ENCODE results near the gene FRMD7.
"Not testable (repeated sequence)": the region's sequence is repeated elsewhere in the genome, so short reads cannot be mapped to it uniquely, and the experiment has no call there.

Gene FRMD7

GRCh38 chrX:132092439-132093065 is 35.3 kb downstream of the FRMD7 start:
- peak; percentile 2 to 37 (median 14) for DNase-seq

GRCh38 chrX:132090403-132091159 is 37.2 kb downstream of the FRMD7 start:
- no peak for DNase-seq

GRCh38 chrX:132088864-132089263 is 39.0 kb downstream of the FRMD7 start:
- no peak for DNase-seq

- DNase-seq = no peak
Observed at GRCh38 chrX:132086672-132087071, 41.1 kb downstream of the FRMD7 start.

- no peak for DNase-seq
Observed at GRCh38 chrX:132085786-132086185, 42.0 kb downstream of the FRMD7 start.

- no peak for DNase-seq
Observed at GRCh38 chrX:132077912-132078311, 49.9 kb downstream of the FRMD7 start.

GRCh38 chrX:132077414-132077813 is 50.4 kb downstream of the FRMD7 start:
- DNase-seq = no peak

- DNase-seq = no peak
Observed at GRCh38 chrX:132071254-132071653, 56.6 kb downstream of the FRMD7 start.

GRCh38 chrX:132068405-132068804 is 59.4 kb downstream of the FRMD7 start:
- no peak for DNase-seq

GRCh38 chrX:132063862-132064261 is 64.0 kb downstream of the FRMD7 start:
- DNase-seq = no peak

GRCh38 chrX:132063334-132063733 is 64.5 kb downstream of the FRMD7 start:
- DNase-seq = no peak

- no peak for DNase-seq
Observed at GRCh38 chrX:132059973-132060540, 67.8 kb downstream of the FRMD7 start.

GRCh38 chrX:132058975-132059374 is 68.8 kb downstream of the FRMD7 start:
- DNase-seq = no peak

GRCh38 chrX:132058050-132058449 is 69.8 kb downstream of the FRMD7 start:
- DNase-seq = no peak

- DNase-seq = not testable (repeated sequence)
Observed at GRCh38 chrX:132051778-132052177, 76.0 kb downstream of the FRMD7 start.

- no peak for DNase-seq
Observed at GRCh38 chrX:132046533-132046932, 81.3 kb downstream of the FRMD7 start.

- no peak for DNase-seq
Observed at GRCh38 chrX:132045456-132045855, 82.4 kb downstream of the FRMD7 start.

GRCh38 chrX:132044953-132045352 is 82.9 kb downstream of the FRMD7 start:
- no peak for DNase-seq

GRCh38 chrX:132043977-132044376 is 83.8 kb downstream of the FRMD7 start:
- no peak for DNase-seq

- no peak for DNase-seq
Observed at GRCh38 chrX:132041015-132041414, 86.8 kb downstream of the FRMD7 start.

- DNase-seq = no peak
Observed at GRCh38 chrX:132040066-132040465, 87.8 kb downstream of the FRMD7 start.

- no peak for DNase-seq
Observed at GRCh38 chrX:132037479-132037993, 90.3 kb downstream of the FRMD7 start.

- no peak for DNase-seq
Observed at GRCh38 chrX:132034648-132035047, 93.2 kb downstream of the FRMD7 start.

GRCh38 chrX:132033166-132033565 is 94.7 kb downstream of the FRMD7 start:
- DNase-seq = no peak
